DMS153 treated with DMSO at 0.1 percent for 48 hours (cell line): ENCODE results near the gene PP2D1.
"Not testable (repeated sequence)": the region's sequence is repeated elsewhere in the genome, so short reads cannot be mapped to it uniquely, and the experiment has no call there.

ENCODE experiments used
- DNase-seq: peaks from one replicate; lab custom pipeline; 2025; ENCODE audit not compliant: unreplicated experiment; lab: John Stamatoyannopoulos, UW

Gene PP2D1

GRCh38 chr3:20012164-20012563 lies at the start of gene PP2D1:
Gene PP2D1 (minus strand): TSS chr3:20012264. CDS start chr3:20012072, 192 bp downstream.
- DNase-seq: no peak

GRCh38 chr3:20060974-20061685 lies 49.1 kb upstream of the PP2D1 start:
- DNase-seq: no peak

- DNase-seq: no peak
Observed at GRCh38 chr3:20059929-20060328, 47.9 kb upstream of the PP2D1 start.

GRCh38 chr3:20057612-20058180 lies 45.6 kb upstream of the PP2D1 start:
- DNase-seq: no peak

- DNase-seq: no peak
Observed at GRCh38 chr3:20056725-20057611, 44.9 kb upstream of the PP2D1 start.

GRCh38 chr3:20055842-20056241 lies 43.8 kb upstream of the PP2D1 start:
- DNase-seq: no peak

GRCh38 chr3:20055020-20055775 lies 43.1 kb upstream of the PP2D1 start:
- no peak for DNase-seq

GRCh38 chr3:20054549-20054987 lies 42.5 kb upstream of the PP2D1 start:
- peak; percentile 3 for DNase-seq

- no peak for DNase-seq
Observed at GRCh38 chr3:20052851-20053250, 40.8 kb upstream of the PP2D1 start.

- no peak for DNase-seq
Observed at GRCh38 chr3:20051123-20051806, 39.2 kb upstream of the PP2D1 start.

GRCh38 chr3:20047976-20048883 lies 36.2 kb upstream of the PP2D1 start:
- no peak for DNase-seq

GRCh38 chr3:20047341-20047779 lies 35.3 kb upstream of the PP2D1 start:
- DNase-seq: no peak

GRCh38 chr3:20046556-20046955 lies 34.5 kb upstream of the PP2D1 start:
- no peak for DNase-seq

- DNase-seq: not testable (repeated sequence)
Observed at GRCh38 chr3:20045141-20045540, 33.1 kb upstream of the PP2D1 start.

GRCh38 chr3:20043825-20044224 lies 31.8 kb upstream of the PP2D1 start:
- DNase-seq: no peak

GRCh38 chr3:20043396-20043795 lies 31.3 kb upstream of the PP2D1 start:
- no peak for DNase-seq

- DNase-seq: no peak
Observed at GRCh38 chr3:20042331-20042730, 30.3 kb upstream of the PP2D1 start.

- no peak for DNase-seq
Observed at GRCh38 chr3:20041197-20041780, 29.2 kb upstream of the PP2D1 start.
